ENCODE measurements around the gene KCNC1.

KCNC1 gene

DNA sequence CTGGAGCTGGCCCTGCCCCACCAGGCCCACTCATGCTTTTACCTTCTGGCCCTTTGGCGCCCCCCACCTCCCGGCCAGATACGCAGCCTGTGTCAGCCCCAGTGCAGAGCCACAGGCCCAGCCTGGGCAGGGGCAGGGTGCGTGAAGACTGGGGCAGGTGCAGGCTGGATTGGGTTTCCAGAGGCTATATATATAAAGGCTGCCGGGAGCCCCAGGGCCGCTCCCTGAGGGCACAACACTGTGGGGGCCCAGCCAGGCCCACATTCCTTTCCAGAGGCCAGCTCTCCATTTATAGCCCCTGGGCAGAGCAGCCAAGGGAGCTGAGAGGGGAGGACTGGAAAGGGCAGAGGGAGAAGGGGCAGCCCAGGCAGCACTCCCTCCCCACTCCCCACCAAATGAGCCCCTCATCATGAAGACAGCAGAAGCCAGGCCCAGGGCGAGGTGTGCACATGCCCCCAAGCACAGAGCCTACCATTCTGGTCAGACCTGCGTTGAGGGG, 20.2 kb upstream of the KCNC1 start:
- TF ChIP-seq FOXP2 (optimal IDR thresholded peaks at IDR 0.05; ENCODE audit: borderline replicate concordance, extremely low read depth, extremely low read length, insufficient read depth) (no peak), POLR2AphosphoS5 (IDR thresholded peaks at IDR 0.05; ENCODE audit: low read depth, low read length) (no peak), SIN3A (IDR thresholded peaks at IDR 0.05; ENCODE audit: borderline replicate concordance, insufficient read depth, low read length) (no peak), TAF1 (IDR thresholded peaks at IDR 0.05; ENCODE audit: borderline replicate concordance, insufficient read depth, low read length) (no peak)
- TF ChIP-seq, protein P1, sequence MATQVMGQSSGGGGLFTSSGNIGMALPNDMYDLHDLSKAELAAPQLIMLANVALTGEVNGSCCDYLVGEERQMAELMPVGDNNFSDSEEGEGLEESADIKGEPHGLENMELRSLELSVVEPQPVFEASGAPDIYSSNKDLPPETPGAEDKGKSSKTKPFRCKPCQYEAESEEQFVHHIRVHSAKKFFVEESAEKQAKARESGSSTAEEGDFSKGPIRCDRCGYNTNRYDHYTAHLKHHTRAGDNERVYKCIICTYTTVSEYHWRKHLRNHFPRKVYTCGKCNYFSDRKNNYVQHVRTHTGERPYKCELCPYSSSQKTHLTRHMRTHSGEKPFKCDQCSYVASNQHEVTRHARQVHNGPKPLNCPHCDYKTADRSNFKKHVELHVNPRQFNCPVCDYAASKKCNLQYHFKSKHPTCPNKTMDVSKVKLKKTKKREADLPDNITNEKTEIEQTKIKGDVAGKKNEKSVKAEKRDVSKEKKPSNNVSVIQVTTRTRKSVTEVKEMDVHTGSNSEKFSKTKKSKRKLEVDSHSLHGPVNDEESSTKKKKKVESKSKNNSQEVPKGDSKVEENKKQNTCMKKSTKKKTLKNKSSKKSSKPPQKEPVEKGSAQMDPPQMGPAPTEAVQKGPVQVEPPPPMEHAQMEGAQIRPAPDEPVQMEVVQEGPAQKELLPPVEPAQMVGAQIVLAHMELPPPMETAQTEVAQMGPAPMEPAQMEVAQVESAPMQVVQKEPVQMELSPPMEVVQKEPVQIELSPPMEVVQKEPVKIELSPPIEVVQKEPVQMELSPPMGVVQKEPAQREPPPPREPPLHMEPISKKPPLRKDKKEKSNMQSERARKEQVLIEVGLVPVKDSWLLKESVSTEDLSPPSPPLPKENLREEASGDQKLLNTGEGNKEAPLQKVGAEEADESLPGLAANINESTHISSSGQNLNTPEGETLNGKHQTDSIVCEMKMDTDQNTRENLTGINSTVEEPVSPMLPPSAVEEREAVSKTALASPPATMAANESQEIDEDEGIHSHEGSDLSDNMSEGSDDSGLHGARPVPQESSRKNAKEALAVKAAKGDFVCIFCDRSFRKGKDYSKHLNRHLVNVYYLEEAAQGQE (IDR thresholded peaks at IDR 0.05; ENCODE audit: insufficient read depth in 1 of 2, low read depth in 2 of 2, low read length in 2 of 2), result no peak

DNA sequence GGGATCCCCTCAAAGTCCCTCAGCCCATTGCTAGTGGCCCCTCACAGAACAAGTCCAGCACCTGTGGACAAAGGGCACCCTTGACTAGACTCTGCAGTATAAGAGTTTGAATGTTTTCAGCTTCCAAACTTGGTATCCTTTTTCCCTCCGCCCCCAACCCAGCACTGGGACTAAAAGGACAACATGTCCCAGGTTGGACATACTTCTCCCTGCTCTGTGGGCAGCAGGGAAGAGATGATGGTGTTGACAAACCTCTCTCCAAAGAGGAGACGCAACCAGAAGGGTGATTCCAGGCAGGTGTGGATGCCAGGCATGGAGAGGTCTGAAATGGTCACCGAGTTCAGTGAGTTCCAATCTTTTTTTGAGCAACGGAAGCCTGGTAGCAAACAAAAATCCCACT, 19.7 kb upstream of the KCNC1 start:
- no peak for TF ChIP-seq FOXP2 (optimal IDR thresholded peaks at IDR 0.05; ENCODE audit: borderline replicate concordance, extremely low read depth, extremely low read length, insufficient read depth)
- TF ChIP-seq, protein P1 (IDR thresholded peaks at IDR 0.05; ENCODE audit: insufficient read depth in 1 of 2, low read depth in 2 of 2, low read length in 2 of 2), result no peak
- TF ChIP-seq SIN3A (IDR thresholded peaks at IDR 0.05; ENCODE audit: borderline replicate concordance, insufficient read depth, low read length), result no peak
- TF ChIP-seq POLR2AphosphoS5 (IDR thresholded peaks at IDR 0.05; ENCODE audit: low read depth, low read length), result no peak
- TF ChIP-seq TAF1 (IDR thresholded peaks at IDR 0.05; ENCODE audit: borderline replicate concordance, insufficient read depth, low read length), result no peak

DNA sequence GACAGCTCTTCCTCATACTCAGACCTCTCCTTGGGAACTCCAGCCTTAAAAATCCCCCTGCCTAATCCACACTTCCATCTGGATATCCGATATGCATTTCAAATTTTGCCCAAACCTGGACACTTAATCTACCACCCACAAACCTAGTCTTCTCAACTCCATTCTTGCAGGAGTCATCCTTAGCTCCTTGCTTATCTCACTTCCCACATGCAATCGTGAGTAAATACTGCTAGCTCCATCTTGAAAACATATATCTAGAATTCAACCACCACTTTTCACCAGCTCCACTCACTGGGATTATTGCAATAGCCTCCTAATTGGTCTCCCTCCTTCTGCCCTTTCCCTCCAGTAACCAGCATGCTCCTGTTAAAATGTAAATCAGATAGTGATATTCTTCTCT, 17.8 kb upstream of the KCNC1 start:
- TF ChIP-seq POLR2AphosphoS5 (IDR thresholded peaks at IDR 0.05; ENCODE audit: low read depth, low read length) (no peak), TAF1 (IDR thresholded peaks at IDR 0.05; ENCODE audit: borderline replicate concordance, insufficient read depth, low read length) (no peak), FOXP2 (optimal IDR thresholded peaks at IDR 0.05; ENCODE audit: borderline replicate concordance, extremely low read depth, extremely low read length, insufficient read depth) (no peak), SIN3A (IDR thresholded peaks at IDR 0.05; ENCODE audit: borderline replicate concordance, insufficient read depth, low read length) (no peak)
- TF ChIP-seq, protein P1 (IDR thresholded peaks at IDR 0.05; ENCODE audit: insufficient read depth in 1 of 2, low read depth in 2 of 2, low read length in 2 of 2), result no peak

DNA sequence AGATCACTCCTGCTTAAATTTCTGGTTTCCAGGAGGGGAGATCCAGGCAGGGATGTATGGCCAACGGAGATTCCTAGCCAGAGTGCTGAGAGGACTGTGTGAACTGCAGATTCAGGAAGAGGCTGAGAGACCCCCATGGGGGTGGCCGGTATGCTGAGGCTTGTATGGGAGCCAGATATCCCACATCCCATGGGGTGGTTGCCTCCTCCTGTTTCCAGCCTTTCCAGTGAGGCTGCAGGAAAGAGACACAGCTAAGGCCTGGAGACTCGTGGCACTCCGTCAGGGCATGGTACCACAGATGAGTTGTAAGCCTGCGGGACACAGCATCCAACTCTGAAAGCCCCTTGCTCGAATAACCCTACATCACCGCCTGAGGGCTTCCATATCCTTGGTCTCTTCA, 16.6 kb upstream of the KCNC1 start:
- TF ChIP-seq, protein P1 (IDR thresholded peaks at IDR 0.05; ENCODE audit: insufficient read depth in 1 of 2, low read depth in 2 of 2, low read length in 2 of 2), result no peak
- TF ChIP-seq POLR2AphosphoS5 (IDR thresholded peaks at IDR 0.05; ENCODE audit: low read depth, low read length) (no peak), FOXP2 (optimal IDR thresholded peaks at IDR 0.05; ENCODE audit: borderline replicate concordance, extremely low read depth, extremely low read length, insufficient read depth) (no peak), TAF1 (IDR thresholded peaks at IDR 0.05; ENCODE audit: borderline replicate concordance, insufficient read depth, low read length) (no peak), SIN3A (IDR thresholded peaks at IDR 0.05; ENCODE audit: borderline replicate concordance, insufficient read depth, low read length) (no peak)
